Right lobe of liver (tissue), 4 donors: Measurements from ENCODE around the gene HCAR2.
"Not testable (repeated sequence)": the region's sequence is repeated elsewhere in the genome, so short reads cannot be mapped to it uniquely, and the experiment has no call there.

Experiments
- POLR2A ChIP-seq: fragments of 450-650 bp; IDR thresholded peaks from one replicate; pipeline ENCODE4 v1.6.1; 2017; ENCODE audit warnings: antibody characterized with exemption, mild to moderate bottlenecking
- TF ChIP-seq, protein P1 (sequence below), 4 donors: fragments of 200-600 bp in 3 of 4; fragments of 450-650 bp in 1 of 4; IDR thresholded peaks; one replicate each; pipeline versions ENCODE4 v1.5.1 to v1.8.0; 2016 to 2022; ENCODE audit warnings: antibody characterized with exemption in 4 of 4, mild to moderate bottlenecking in 2 of 4
- donor health status: DM: no; HTN: no; CAD: no.
- donor health status: DM: no; HTN: no; CAD: no.
- donor health status: DM: no; HTN: yes; CAD: no.

DNA sequence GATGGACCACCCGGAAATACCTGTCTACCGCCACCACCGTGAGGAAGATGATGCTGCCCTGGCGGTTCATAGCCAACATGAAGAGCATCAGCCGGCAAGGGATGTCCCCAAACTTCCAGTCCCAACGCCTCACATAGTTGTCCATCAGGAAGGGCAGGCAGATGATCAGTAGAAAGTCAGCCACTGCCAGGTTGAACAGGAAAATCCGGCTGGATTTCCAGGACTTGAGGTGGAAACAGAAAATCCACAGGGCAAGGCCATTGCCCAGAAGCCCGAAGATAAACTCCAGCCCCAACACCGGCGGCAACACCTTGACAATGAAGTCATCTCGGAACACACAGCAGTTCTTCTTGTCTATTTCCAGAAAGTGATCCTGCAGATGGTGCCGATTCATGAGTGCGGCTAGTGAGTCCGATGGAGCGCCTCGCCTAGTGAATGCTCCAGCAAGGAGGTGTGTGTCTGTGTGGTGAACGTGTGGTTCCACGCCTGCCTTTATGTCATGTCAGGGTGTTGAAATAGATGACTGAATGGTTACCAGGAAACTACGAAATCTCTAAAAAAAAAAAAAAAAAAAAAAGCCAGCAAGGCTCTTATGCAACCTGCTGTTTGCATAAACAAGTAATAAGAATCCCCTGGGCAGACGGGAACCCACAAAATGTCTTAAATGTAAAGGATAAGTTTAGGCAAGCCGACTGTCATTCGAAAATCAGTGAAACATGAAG, at the start of gene HCAR2:
- TF ChIP-seq, protein P1, sequence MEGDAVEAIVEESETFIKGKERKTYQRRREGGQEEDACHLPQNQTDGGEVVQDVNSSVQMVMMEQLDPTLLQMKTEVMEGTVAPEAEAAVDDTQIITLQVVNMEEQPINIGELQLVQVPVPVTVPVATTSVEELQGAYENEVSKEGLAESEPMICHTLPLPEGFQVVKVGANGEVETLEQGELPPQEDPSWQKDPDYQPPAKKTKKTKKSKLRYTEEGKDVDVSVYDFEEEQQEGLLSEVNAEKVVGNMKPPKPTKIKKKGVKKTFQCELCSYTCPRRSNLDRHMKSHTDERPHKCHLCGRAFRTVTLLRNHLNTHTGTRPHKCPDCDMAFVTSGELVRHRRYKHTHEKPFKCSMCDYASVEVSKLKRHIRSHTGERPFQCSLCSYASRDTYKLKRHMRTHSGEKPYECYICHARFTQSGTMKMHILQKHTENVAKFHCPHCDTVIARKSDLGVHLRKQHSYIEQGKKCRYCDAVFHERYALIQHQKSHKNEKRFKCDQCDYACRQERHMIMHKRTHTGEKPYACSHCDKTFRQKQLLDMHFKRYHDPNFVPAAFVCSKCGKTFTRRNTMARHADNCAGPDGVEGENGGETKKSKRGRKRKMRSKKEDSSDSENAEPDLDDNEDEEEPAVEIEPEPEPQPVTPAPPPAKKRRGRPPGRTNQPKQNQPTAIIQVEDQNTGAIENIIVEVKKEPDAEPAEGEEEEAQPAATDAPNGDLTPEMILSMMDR (IDR thresholded peaks at IDR 0.05) = not testable (repeated sequence)
- not testable (repeated sequence) for TF ChIP-seq POLR2A
